Keratinocyte (primary cell): ENCODE results near the gene RHNO1.

ENCODE experiments used
- EZH2 ChIP-seq: IDR thresholded peaks from one replicate; pipeline ENCODE4 v1.6.1; 2012; ENCODE audit warnings: inconsistent platforms, mild to moderate bottlenecking, low read length, moderate library complexity
- TF ChIP-seq, protein P1 (sequence below), 3 experiments: IDR thresholded peaks in 1 of 3; conservative IDR thresholded peaks in 1 of 3; optimal IDR thresholded peaks in 1 of 3; 2 replicates in 2 of 3; 3 replicates in 1 of 3; pipeline versions ENCODE3 to v1.5.1; 2011; ENCODE audit warnings: low read length in 3 of 3, mild to moderate bottlenecking in 3 of 3, moderate library complexity in 2 of 3, control low read depth in 1 of 3, inconsistent platforms in 1 of 3; ENCODE audit not compliant: insufficient read depth in 2 of 3; ENCODE audit errors: extremely low read depth in 1 of 3

DNA sequence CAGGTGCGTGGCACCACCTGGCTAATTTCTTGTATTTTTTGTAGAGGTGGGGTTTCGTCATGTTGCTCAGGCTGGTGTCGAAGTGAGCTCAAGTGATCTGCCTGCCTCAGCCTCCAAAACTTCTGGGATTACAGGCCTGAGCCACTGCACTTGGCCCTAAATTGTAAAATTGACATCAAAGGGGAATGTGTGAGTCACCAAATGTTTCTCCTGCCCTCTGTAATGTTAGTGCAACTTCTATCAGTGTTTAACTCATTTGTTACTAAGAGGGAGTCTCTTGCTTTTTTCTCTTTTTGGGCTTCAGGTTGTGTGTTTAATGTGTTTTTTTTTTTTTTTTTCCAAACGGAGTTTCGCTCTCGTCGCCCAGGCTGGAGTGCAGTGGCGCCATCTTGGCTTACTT, 16.0 kb downstream of the RHNO1 start:
- TF ChIP-seq, protein P1, sequence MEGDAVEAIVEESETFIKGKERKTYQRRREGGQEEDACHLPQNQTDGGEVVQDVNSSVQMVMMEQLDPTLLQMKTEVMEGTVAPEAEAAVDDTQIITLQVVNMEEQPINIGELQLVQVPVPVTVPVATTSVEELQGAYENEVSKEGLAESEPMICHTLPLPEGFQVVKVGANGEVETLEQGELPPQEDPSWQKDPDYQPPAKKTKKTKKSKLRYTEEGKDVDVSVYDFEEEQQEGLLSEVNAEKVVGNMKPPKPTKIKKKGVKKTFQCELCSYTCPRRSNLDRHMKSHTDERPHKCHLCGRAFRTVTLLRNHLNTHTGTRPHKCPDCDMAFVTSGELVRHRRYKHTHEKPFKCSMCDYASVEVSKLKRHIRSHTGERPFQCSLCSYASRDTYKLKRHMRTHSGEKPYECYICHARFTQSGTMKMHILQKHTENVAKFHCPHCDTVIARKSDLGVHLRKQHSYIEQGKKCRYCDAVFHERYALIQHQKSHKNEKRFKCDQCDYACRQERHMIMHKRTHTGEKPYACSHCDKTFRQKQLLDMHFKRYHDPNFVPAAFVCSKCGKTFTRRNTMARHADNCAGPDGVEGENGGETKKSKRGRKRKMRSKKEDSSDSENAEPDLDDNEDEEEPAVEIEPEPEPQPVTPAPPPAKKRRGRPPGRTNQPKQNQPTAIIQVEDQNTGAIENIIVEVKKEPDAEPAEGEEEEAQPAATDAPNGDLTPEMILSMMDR (optimal IDR thresholded peaks at IDR 0.05 in 1 of 3, IDR thresholded peaks at IDR 0.05 in 1 of 3, conservative IDR thresholded peaks at IDR 0.05 in 1 of 3; ENCODE audit: extremely low read depth in 1 of 3, insufficient read depth in 2 of 3, low read length in 3 of 3) = no peak
- no peak for TF ChIP-seq EZH2
